ENCODE results near the gene CISTR. TPM values are rescaled to one million over a fixed set of nuclear protein-coding genes. Genes with fewer than 3 reads are reported as not detected.

Gene CISTR
- not detected for total RNA-seq

DNA sequence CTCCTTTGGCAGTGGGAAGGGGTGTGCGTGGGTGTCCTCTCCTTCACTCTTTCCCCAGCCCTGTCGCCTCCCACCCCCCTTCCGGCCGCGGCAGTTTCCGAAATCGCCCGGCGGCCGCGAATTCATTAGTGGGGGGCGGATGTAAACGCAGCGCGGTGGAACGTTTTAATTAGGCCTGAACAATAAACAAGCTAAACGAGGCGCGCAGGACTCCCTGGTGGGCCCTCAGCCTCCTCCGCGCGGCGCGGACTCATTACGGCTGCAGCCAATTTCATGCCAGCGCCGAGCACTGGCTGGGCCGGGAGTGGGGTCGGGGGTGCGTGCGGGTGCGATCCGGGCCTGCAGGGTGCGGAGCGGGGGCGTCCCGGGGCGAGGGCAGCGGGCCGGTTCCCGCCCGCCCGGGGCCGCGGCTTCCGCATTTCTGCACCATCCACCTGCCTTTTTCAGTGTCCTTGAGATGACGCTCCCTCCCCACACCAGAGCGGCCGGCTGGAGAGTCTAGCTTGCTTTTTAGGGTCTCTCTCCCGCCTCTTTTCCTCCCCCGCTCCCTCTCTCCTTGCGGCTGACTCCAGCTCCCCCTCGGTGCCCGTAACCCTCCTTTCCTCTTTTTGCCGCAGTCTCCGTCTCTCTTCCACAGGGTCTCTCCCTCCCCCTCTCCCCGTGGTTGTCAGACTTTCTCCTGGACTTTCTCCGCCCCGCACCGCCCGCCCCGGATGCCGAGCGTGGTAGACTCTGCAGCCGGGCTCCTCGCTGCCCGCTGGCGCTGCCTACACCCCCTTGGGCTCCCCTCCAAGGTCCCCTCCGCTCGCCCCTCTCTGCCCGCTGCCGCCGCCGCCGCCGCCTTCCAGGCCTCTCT, at the start of gene CISTR:
Gene CISTR (minus strand): TSS at position 644 of the 856 bp plus-strand sequence.
- WGBS, 2 donors (ENCODE audit: low coverage in 1 of 2): 4 to 8% methylated on average over 25 to 67 of the region's 76 CpGs
- TF ChIP-seq, protein P1, sequence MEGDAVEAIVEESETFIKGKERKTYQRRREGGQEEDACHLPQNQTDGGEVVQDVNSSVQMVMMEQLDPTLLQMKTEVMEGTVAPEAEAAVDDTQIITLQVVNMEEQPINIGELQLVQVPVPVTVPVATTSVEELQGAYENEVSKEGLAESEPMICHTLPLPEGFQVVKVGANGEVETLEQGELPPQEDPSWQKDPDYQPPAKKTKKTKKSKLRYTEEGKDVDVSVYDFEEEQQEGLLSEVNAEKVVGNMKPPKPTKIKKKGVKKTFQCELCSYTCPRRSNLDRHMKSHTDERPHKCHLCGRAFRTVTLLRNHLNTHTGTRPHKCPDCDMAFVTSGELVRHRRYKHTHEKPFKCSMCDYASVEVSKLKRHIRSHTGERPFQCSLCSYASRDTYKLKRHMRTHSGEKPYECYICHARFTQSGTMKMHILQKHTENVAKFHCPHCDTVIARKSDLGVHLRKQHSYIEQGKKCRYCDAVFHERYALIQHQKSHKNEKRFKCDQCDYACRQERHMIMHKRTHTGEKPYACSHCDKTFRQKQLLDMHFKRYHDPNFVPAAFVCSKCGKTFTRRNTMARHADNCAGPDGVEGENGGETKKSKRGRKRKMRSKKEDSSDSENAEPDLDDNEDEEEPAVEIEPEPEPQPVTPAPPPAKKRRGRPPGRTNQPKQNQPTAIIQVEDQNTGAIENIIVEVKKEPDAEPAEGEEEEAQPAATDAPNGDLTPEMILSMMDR (IDR thresholded peaks at IDR 0.05): no peak
- no peak for TF ChIP-seq POLR2A (IDR thresholded peaks at IDR 0.05)
- TF ChIP-seq EP300 (IDR thresholded peaks at IDR 0.05; ENCODE audit: low read depth): no peak
- TF ChIP-seq POLR2AphosphoS5 (IDR thresholded peaks at IDR 0.05): no peak
- peak within 1 kb of the TSS in 1 of 4 donors; percentile 1 for H3K27ac ChIP-seq
- H3K4me1 ChIP-seq: peaks cover 12 to 25% (median 19%) of the 10 kb centered on the region in 4 donors
- peak; percentile 35 for DNase-seq
- no peaks in the 10 kb centered on the region for H3K9me3 ChIP-seq
- peaks cover 94% of the 10 kb centered on the region for H3K27me3 ChIP-seq
- in situ Hi-C loops (cut with MboI; ENCODE audit: low pct_ligation_motif_present in 1 of 4, low pct_unique_long_range_greater_than_20kb in 1 of 4, low sequenced_read_pairs in 3 of 4) (loop anchor here in 1 of 4 donors (25.0 kb wide), 1 partner anchor 436 kb away; the partner anchor contains the start of gene SMUG1), intact Hi-C loops (cut with DNase I; ENCODE audit: low total_unique reads) (no loop called here)
- peak within 1 kb of the TSS; percentile 16 to 51 (median 37) for H3K4me3 ChIP-seq
- H3K36me3 ChIP-seq: no peaks in the 10 kb centered on the region

DNA sequence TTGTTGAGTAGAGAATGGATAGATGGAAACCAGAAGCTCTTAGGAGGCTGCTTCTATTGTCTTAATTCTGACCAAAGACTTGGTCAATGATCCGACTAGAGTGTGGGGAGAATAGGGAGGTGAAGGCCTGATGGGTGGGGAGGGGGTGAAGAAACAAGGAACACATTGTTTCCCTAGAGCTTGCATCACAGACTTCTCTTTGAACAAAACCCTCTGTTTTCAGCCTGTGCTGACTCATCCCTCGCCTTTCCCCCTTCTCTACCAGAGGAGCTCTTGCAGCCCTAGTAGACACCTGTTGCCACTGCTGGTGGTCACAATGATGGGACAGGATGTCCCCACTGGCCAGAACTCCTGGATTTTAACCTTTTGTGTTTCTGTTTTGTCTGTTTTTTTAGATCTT, 46.8 kb upstream of the CISTR start:
- Histone ChIP-seq H3K4me3 (no peak overlapping the region), H3K9me3 (no peaks in the 10 kb centered on the region), H3K27me3 (peaks cover 93% of the 10 kb centered on the region), H3K4me1 (no peaks in the 10 kb centered on the region), H3K27ac (no peak overlapping the region), H3K36me3 (no peaks in the 10 kb centered on the region)
- no peak for TF ChIP-seq POLR2AphosphoS5 (IDR thresholded peaks at IDR 0.05)
- no peak for TF ChIP-seq EP300 (IDR thresholded peaks at IDR 0.05; ENCODE audit: low read depth)
- TF ChIP-seq POLR2A (IDR thresholded peaks at IDR 0.05): no peak
- TF ChIP-seq, protein P1 (IDR thresholded peaks at IDR 0.05): no peak
- no peak for DNase-seq
- intact Hi-C loops (cut with DNase I; ENCODE audit: low total_unique reads) (no loop called here), in situ Hi-C loops (cut with MboI; ENCODE audit: low pct_ligation_motif_present in 1 of 4, low pct_unique_long_range_greater_than_20kb in 1 of 4, low sequenced_read_pairs in 3 of 4) (loop anchor here in 2 of 4 donors (25.0 kb wide), 2 partner anchors 189 to 414 kb away; partner anchors contain the start of gene HOXC10 (in 1 of the 2))
- 40 to 73% methylated on average over 1 to 2 of the region's 2 CpGs for WGBS, 2 donors (ENCODE audit: low coverage in 1 of 2)

DNA sequence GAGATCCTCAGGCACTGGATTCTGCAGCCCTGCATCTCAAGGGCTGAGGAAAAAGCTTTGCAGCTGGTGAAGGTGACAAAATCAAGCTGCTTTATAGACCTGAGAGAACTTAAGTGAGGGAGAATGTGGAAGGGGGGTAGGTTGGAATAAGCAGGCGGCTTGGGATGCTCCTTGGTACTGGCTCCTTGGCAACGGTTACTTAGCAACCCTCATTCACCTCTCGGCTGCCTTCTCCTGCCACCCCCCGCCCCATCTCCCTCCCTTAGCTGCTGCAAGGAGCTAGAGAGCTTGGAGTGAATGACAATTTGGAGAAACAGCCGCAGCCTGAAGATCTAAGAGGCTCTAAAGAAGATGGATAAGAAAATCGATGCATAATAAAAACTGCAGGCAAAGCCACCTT, 44.1 kb upstream of the CISTR start:
- Histone ChIP-seq H3K27ac (no peak overlapping the region), H3K36me3 (no peaks in the 10 kb centered on the region), H3K9me3 (no peaks in the 10 kb centered on the region), H3K27me3 (peaks cover 92% of the 10 kb centered on the region), H3K4me3 (no peak overlapping the region), H3K4me1 (no peaks in the 10 kb centered on the region)
- intact Hi-C loops (cut with DNase I; ENCODE audit: low total_unique reads): no loop called here
- in situ Hi-C loops (cut with MboI; ENCODE audit: low pct_ligation_motif_present in 1 of 4, low pct_unique_long_range_greater_than_20kb in 1 of 4, low sequenced_read_pairs in 3 of 4): loop anchor here in 2 of 4 donors (25.0 kb wide), 2 partner anchors 191 to 416 kb away; partner anchors contain the start of gene HOXC10 (in 1 of the 2)
- no peak for TF ChIP-seq EP300 (IDR thresholded peaks at IDR 0.05; ENCODE audit: low read depth)
- TF ChIP-seq, protein P1 (IDR thresholded peaks at IDR 0.05): no peak
- no peak for TF ChIP-seq POLR2A (IDR thresholded peaks at IDR 0.05)
- no peak for TF ChIP-seq POLR2AphosphoS5 (IDR thresholded peaks at IDR 0.05)
- 42 to 47% methylated on average over 6 of the region's 6 CpGs for WGBS, 2 donors (ENCODE audit: low coverage in 1 of 2)
- no peak for DNase-seq

DNA sequence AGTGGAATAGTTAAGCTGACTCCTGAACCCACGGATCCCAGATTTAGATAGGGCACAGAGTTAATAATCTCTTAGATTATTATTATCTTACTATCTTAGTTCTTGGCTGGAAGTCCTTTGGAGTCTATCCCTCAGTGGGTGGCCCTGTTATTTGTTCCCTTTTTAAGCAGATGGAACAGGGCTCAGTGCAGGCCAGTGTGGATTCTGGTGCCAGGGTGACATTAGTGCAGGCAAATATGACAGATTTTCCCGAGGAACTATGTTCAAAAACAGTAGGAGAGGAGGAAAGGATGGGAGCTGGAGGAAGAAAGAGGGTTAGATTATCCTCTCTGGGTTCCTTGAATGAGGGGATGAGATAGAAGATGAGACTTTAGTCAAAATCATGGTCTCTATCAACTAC, 41.4 kb upstream of the CISTR start:
- no peak for TF ChIP-seq POLR2AphosphoS5 (IDR thresholded peaks at IDR 0.05)
- TF ChIP-seq, protein P1 (IDR thresholded peaks at IDR 0.05): no peak
- TF ChIP-seq POLR2A (IDR thresholded peaks at IDR 0.05): no peak
- no peak for TF ChIP-seq EP300 (IDR thresholded peaks at IDR 0.05; ENCODE audit: low read depth)
- intact Hi-C loops (cut with DNase I; ENCODE audit: low total_unique reads): no loop called here
- H3K9me3 ChIP-seq: no peaks in the 10 kb centered on the region
- H3K4me1 ChIP-seq: no peaks in the 10 kb centered on the region
- H3K36me3 ChIP-seq: no peaks in the 10 kb centered on the region
- H3K27me3 ChIP-seq: peaks cover 97% of the 10 kb centered on the region
- WGBS, 2 donors (ENCODE audit: low coverage in 1 of 2): 54 to 57% methylated on average over 2 of the region's 2 CpGs
- DNase-seq: no peak
- no peak overlapping the region for H3K4me3 ChIP-seq
- in situ Hi-C loops (cut with MboI; ENCODE audit: low pct_ligation_motif_present in 1 of 4, low pct_unique_long_range_greater_than_20kb in 1 of 4, low sequenced_read_pairs in 3 of 4): loop anchor here in 2 of 4 donors (25.0 kb wide), 2 partner anchors 194 to 419 kb away; partner anchors contain the start of gene HOXC10 (in 1 of the 2)
- H3K27ac ChIP-seq: no peak overlapping the region
